Gastrocnemius medialis (tissue), 4 donors: Measurements from ENCODE around the gene ARL6IP1. TPM values are rescaled to one million over a fixed set of nuclear protein-coding genes. Genes with fewer than 3 reads are reported as not detected.
"Not testable (repeated sequence)": the region's sequence is repeated elsewhere in the genome, so short reads cannot be mapped to it uniquely, and the experiment has no call there.

Source experiments
- ATAC-seq, 2 donors: fragments of 150-250 bp; one replicate each; pipeline ENCODE4 v1.9.1; 2016
- DNase-seq, 2 donors: peaks; one replicate each; pipeline ENCODE4 v3.0.0-alpha.2; 2019
- H3K27ac ChIP-seq, 4 donors: fragments of 200-600 bp; sonication (generic); 1 replicate in 1 of 4; 2 replicates in 3 of 4; pipeline ENCODE4 v1.5.1; 2016 to 2018; ENCODE audit warnings: mild to moderate bottlenecking in 2 of 4, moderate library complexity in 1 of 4
- H3K27me3 ChIP-seq, 3 donors: fragments of 200-600 bp; sonication (generic) in 2 of 3; 1 replicate in 1 of 3; 2 replicates in 2 of 3; pipeline versions ENCODE4 v1.5.1 to v1.6.0; 2016 to 2019; ENCODE audit warnings: mild to moderate bottlenecking in 1 of 3, moderate library complexity in 1 of 3
- H3K36me3 ChIP-seq, 2 donors: fragments of 200-600 bp; sonication (generic) in 1 of 2; one replicate each; pipeline ENCODE4 v1.5.1; 2017 to 2018
- H3K4me1 ChIP-seq, 2 donors: fragments of 200-600 bp; sonication (generic) in 1 of 2; one replicate each; pipeline ENCODE4 v1.5.1; 2016 to 2017; ENCODE audit warnings: mild to moderate bottlenecking in 2 of 2
- H3K4me3 ChIP-seq, 4 donors: fragments of 200-600 bp; sonication (generic) in 3 of 4; 1 replicate in 1 of 4; 2 replicates in 3 of 4; pipeline ENCODE4 v1.5.1; 2016 to 2019; ENCODE audit warnings: mild to moderate bottlenecking in 2 of 4
- H3K9me3 ChIP-seq, 3 donors: fragments of 200-600 bp; sonication (generic) in 2 of 3; 1 replicate in 1 of 3; 2 replicates in 2 of 3; pipeline ENCODE4 v1.5.1; 2016 to 2019
- POLR2A ChIP-seq, 2 donors: fragments of 450-650 bp; IDR thresholded peaks; one replicate each; pipeline ENCODE4 v1.6.1; 2017; ENCODE audit warnings: antibody characterized with exemption in 2 of 2, mild to moderate bottlenecking in 2 of 2, moderate library complexity in 2 of 2
- in situ Hi-C, 4 donors: fragments of 200-750 bp; cut with MboI; loops; one replicate each; pipeline versions ENCODE4 v1.15.0 to v1.8.0; 2017; ENCODE audit warnings: low sequenced_read_pairs in 4 of 4
- intact Hi-C: fragments of 100-400 bp; cut with DNase I; formaldehyde crosslinking; loops from one replicate; pipeline ENCODE4 v1.15.1; 2023; ENCODE audit warnings: low total_unique reads
- total RNA-seq, 4 donors: library from RNA; depleted of rRNA; stranded (reverse); fragments of >200 nt; gene quantifications; one replicate each; pipeline versions ENCODE4 v1.1.0 to v1.2.3, GENCODE V29; 2016
- TF ChIP-seq, protein P1 (sequence below), 5 experiments: fragments of 450-650 bp in 3 of 5; fragments of 200-600 bp in 2 of 5; sonication (generic) in 2 of 5; IDR thresholded peaks in 4 of 5; conservative IDR thresholded peaks in 1 of 5; 1 replicate in 4 of 5; 2 replicates in 1 of 5; pipeline ENCODE4 v1.5.1; 2016 to 2019; ENCODE audit warnings: antibody characterized with exemption in 5 of 5, mild to moderate bottlenecking in 3 of 5, moderate library complexity in 3 of 5

Gene ARL6IP1
- total RNA-seq, 4 donors from 2014 or later = 25.2 to 40.5 (median 37.5) TPM

DNA sequence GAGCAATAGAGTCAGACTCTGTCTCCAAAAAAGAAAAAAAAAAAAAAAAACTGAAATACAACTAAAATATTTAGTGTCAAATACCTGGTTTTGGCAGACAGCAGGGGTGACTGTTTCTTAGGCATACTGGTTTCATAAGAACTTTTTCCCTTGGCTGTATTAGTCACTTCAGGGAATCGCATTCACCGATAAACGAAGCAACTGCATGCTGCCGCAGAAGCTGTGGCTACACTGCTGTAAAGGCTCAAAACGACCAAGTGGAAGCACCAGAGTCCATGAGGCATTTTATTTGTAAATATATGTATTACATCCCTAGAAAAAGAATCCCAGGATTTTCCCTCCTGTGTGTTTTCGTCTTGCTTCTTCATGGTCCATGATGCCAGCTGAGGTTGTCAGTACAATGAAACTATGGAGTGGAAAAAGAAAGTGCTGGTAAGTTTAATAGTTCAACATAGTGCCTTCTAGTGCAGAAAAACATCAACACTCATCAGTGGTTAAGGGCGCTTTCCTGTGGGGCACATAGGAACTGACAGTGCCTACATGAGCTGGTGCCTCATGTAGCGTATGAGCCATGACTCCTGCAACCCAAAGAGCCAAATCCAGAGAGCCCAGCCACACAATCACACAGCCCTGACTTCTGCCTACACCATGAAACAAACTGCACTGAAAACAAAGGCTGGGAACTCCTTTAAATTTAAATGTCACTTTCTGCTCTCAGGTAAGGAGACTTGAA, 18.5 kb downstream of the ARL6IP1 start:
- Histone ChIP-seq H3K27ac (peak overlapping the region; percentile 87 to 96 (median 90)), H3K36me3 (peaks cover 0 to 54% of the 10 kb centered on the region in 2 donors), H3K9me3 (no peaks in the 10 kb centered on the region), H3K4me3 (no peak overlapping the region), H3K27me3 (no peaks in the 10 kb centered on the region), H3K4me1 (peaks cover 43 to 53% of the 10 kb centered on the region in 2 donors)
- TF ChIP-seq, protein P1, sequence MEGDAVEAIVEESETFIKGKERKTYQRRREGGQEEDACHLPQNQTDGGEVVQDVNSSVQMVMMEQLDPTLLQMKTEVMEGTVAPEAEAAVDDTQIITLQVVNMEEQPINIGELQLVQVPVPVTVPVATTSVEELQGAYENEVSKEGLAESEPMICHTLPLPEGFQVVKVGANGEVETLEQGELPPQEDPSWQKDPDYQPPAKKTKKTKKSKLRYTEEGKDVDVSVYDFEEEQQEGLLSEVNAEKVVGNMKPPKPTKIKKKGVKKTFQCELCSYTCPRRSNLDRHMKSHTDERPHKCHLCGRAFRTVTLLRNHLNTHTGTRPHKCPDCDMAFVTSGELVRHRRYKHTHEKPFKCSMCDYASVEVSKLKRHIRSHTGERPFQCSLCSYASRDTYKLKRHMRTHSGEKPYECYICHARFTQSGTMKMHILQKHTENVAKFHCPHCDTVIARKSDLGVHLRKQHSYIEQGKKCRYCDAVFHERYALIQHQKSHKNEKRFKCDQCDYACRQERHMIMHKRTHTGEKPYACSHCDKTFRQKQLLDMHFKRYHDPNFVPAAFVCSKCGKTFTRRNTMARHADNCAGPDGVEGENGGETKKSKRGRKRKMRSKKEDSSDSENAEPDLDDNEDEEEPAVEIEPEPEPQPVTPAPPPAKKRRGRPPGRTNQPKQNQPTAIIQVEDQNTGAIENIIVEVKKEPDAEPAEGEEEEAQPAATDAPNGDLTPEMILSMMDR (IDR thresholded peaks at IDR 0.05 in 4 of 5, conservative IDR thresholded peaks at IDR 0.05 in 1 of 5) = no peak
- no peak for TF ChIP-seq POLR2A (IDR thresholded peaks at IDR 0.05)
- ATAC-seq (no peak), DNase-seq (no peak)
- in situ Hi-C loops = loop anchor here in 2 of 4 donors (25.0 kb wide), 2 partner anchors 279 to 729 kb away; partner anchors contain the start of genes CCP110 (in 1 of the 2), COQ7 (in 1 of the 2) and GDE1 (in 1 of the 2)
- intact Hi-C loops = no loop called here

DNA sequence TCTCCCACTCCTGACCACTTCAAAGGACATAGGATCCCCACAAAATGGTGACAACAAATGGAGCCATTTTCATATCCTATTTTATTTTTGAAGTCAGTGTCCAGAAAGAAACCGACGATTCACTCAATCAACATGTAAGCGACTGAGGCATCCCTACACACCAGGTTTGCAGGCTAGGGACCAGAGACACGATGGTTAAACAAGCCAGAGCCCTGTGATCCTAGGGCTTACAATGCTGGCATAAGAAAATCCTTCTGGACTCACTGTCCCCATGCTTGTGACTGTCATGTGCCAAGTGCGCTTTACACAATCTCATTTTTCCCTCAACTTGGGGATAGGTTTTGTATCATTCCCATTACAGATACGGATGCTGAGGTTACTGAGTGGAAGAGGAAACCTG, 20.1 kb downstream of the ARL6IP1 start:
- in situ Hi-C loops = loop anchor here in 2 of 4 donors (25.0 kb wide), 2 partner anchors 281 to 731 kb away; partner anchors contain the start of genes CCP110 (in 1 of the 2), COQ7 (in 1 of the 2) and GDE1 (in 1 of the 2)
- ATAC-seq = peak; percentile 57 to 79
- H3K4me1 ChIP-seq = peaks cover 28 to 37% of the 10 kb centered on the region in 2 donors
- H3K4me3 ChIP-seq, H3K27me3 ChIP-seq, DNase-seq, intact Hi-C loops, H3K9me3 ChIP-seq: not testable (repeated sequence)
- H3K27ac ChIP-seq = peak overlapping the region; percentile 41 to 70 (median 62)
- peaks cover 0 to 40% of the 10 kb centered on the region in 2 donors for H3K36me3 ChIP-seq

DNA sequence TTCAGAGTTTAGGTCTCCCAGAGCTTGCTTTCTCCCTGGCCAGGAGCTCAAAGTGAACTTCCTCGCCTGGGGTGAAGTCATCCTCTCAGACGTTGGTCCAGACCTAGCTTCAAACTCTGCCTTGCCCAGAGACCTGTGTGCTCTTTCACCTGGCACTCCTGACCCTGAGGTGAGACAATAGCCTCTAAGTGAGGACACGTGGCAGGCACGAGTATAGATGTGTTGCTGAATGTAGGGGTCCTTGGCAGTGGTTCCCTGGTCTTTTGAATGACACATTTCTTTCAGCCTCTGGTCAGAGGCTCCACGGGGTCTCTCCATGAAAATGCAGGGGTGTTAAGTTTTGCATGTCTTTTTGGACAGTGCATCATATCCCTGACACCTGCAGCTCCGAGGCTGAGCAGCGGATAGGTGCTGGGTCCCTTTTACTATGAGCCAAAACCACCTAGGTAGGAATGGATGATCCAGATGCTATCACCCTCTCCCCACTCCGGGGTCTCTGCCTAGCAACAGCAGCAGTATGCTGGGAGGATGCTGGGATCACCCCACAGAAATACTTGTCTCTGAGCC, 20.8 kb downstream of the ARL6IP1 start:
- intact Hi-C loops = not testable (repeated sequence)

DNA sequence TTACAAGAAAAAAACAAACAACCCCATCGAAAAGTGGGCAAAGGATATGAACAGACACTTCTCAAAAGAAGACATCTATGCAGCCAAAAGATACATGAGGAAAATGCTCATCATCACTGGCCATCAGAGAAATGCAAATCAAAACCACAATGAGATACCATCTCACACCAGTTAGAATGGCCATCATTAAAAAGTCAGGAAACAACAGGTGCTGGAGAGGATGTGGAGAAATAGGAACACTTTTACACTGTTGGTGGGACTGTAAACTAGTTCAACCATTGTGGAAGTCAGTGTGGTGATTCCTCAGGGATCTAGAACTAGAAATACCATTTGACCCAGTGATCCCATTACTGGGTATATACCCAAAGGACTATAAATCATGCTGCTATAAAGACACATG, 23.7 kb downstream of the ARL6IP1 start:
- in situ Hi-C loops = loop anchor here in 2 of 4 donors (25.0 kb wide), 2 partner anchors 285 to 735 kb away; partner anchors contain the start of genes CCP110 (in 1 of the 2), COQ7 (in 1 of the 2) and GDE1 (in 1 of the 2)
- H3K27ac ChIP-seq, H3K4me3 ChIP-seq, DNase-seq, H3K36me3 ChIP-seq, H3K9me3 ChIP-seq, H3K27me3 ChIP-seq, intact Hi-C loops, H3K4me1 ChIP-seq, ATAC-seq: not testable (repeated sequence)

More for the DNA sequence above, 20.8 kb downstream of the ARL6IP1 start:
- not testable (repeated sequence) for H3K27me3 ChIP-seq, H3K4me3 ChIP-seq, DNase-seq, H3K9me3 ChIP-seq
- in situ Hi-C loops = loop anchor here in 2 of 4 donors (25.0 kb wide), 2 partner anchors 282 to 732 kb away; partner anchors contain the start of genes CCP110 (in 1 of the 2), COQ7 (in 1 of the 2) and GDE1 (in 1 of the 2)
- peak overlapping the region; percentile 62 to 74 (median 68) for H3K27ac ChIP-seq
- peaks cover 21 to 30% of the 10 kb centered on the region in 2 donors for H3K4me1 ChIP-seq
- ATAC-seq = peak in 1 of 2 donors; percentile 12
- peaks cover 0 to 33% of the 10 kb centered on the region in 2 donors for H3K36me3 ChIP-seq

DNA sequence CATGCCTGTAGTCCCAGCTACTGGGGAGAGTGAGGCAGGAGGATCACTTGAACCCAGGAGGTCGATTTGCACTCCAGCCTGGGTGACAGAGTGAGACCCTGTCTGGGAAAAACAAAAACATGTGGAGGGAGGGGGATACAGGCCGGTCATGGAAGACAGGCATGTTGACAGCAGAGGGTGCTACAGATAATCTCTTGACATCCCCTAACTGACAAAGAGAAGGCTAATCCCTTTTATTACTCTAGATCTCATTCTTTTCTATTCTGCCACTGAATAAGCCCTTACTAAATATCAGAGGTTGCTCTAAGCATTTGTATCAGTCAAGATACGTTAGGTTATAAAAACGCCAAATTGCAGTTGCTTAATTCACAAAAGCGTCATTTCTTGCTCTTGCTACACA, 25.0 kb downstream of the ARL6IP1 start:
- H3K27ac ChIP-seq, intact Hi-C loops, ATAC-seq, H3K9me3 ChIP-seq, H3K27me3 ChIP-seq, DNase-seq, H3K36me3 ChIP-seq, H3K4me1 ChIP-seq, H3K4me3 ChIP-seq: not testable (repeated sequence)
- in situ Hi-C loops = loop anchor here in 2 of 4 donors (25.0 kb wide), 2 partner anchors 286 to 736 kb away; partner anchors contain the start of genes CCP110 (in 1 of the 2), COQ7 (in 1 of the 2) and GDE1 (in 1 of the 2)

DNA sequence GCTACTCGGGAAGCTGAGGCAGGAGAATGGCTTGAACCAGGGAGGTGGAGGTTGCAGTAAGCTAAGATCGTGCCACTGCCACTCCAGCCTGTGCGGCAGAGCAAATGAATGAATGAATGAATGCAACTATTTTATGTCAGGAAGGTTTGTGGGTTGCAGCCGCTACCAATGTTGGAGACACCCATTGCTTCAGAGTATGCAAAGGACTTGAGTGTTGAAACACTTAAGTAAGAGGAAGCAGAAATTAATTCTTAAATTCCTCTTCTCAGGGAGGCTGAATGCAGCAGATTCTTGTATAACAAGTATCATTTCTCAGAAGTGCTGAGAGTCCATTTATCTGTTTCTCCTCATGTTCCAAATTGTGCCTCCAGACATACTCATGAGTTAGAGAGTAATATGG, 26.7 kb downstream of the ARL6IP1 start:
- in situ Hi-C loops = loop anchor here in 2 of 4 donors (25.0 kb wide), 2 partner anchors 288 to 738 kb away; partner anchors contain the start of genes CCP110 (in 1 of the 2), COQ7 (in 1 of the 2) and GDE1 (in 1 of the 2)
- H3K27me3 ChIP-seq, H3K27ac ChIP-seq, H3K4me3 ChIP-seq, H3K9me3 ChIP-seq, ATAC-seq, H3K36me3 ChIP-seq, intact Hi-C loops, H3K4me1 ChIP-seq, DNase-seq: not testable (repeated sequence)

DNA sequence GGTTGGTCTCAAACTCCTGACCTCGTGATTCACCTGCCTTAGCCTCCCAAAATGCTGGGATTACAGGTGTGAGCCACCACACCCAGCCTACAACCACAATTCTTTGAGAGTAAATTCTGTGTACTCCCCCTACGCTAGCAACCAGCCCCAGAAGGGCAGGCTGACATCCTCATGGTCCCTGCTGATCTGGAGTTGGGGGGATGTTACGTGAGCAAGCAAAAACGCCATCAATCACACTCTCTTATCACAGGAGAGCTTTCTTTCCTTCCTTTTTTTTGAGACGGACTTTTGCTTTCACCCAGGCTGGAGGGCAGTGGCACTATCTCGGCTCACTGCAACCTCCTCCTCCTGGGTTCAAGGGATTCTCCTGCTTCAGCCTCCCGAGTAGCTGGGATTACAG, 29.2 kb downstream of the ARL6IP1 start:
- H3K27ac ChIP-seq, H3K36me3 ChIP-seq, H3K4me3 ChIP-seq, DNase-seq, ATAC-seq, H3K27me3 ChIP-seq, in situ Hi-C loops, H3K4me1 ChIP-seq, intact Hi-C loops, H3K9me3 ChIP-seq: not testable (repeated sequence)

DNA sequence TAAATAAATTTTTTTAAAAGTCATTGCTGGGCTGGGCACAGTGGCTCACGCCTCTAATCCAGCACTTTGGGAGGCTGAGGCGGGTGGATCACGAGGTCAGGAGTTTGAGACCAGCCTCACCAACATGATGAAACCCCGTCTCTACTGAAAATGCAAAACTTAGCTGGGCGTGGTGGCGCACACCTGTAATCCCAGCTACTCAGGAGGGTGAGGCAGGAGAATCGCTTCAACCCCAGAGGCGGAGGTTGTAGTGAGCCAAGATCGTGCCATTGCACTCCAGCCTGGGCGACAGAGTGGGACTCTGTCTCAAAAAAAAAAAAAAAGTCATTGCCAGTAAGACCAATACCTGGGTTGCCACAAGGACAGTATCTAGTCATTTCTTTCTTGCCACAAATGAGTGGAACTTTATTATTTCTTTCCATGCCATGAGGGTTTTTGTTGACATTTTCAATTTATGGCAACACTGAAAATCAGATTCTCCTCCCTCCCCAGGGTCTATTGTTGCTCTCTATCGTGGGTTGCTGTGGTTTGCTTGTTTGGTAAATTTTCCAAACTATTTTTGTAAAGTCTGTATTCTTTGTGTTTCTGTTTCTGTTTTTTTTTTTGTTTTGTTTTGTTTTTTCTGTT, 30.9 kb downstream of the ARL6IP1 start:
- H3K27me3 ChIP-seq, H3K27ac ChIP-seq, H3K36me3 ChIP-seq, H3K4me1 ChIP-seq, ATAC-seq, H3K4me3 ChIP-seq, H3K9me3 ChIP-seq, intact Hi-C loops, DNase-seq, in situ Hi-C loops: not testable (repeated sequence)

DNA sequence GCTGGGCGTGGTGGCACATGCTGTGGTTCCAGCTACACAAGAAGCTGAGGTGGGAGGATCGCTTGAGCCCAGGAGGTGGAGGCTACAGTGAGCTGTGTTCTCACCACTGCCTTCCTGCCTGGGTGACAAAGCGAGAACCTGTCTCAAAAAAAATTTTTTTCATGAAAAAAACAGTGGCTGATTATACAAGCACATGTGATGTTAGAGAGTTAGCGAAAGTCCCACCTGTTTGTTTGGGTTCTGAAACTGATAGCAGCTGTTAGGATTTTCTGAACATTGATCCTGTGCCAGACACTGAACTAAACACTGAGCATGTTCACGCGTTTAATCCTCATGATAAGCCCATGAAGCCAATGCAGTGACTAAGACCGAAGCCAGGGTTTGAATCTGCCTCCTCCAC, 34.1 kb downstream of the ARL6IP1 start:
- ATAC-seq, DNase-seq, in situ Hi-C loops, H3K27me3 ChIP-seq, H3K36me3 ChIP-seq, H3K9me3 ChIP-seq, H3K4me3 ChIP-seq, H3K4me1 ChIP-seq, H3K27ac ChIP-seq, intact Hi-C loops: not testable (repeated sequence)

DNA sequence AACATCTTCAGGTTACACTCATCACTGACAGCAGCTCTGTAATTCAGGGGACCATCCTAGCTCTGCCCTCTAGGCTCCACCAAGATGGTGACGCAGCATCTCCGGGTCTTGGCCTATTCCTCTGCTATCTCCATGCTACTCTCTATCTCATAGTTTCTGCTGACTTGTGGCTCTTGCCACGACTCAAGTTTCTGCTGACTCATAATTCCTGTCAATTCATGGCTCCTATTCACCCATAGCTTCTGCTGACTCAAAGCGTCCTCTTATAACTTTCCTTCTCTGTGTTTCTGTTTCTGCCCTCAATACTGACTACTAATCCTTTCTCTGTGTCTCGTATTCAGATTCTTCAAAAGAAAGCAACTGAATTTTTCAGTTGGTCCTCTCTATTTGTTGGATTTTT, 38.6 kb downstream of the ARL6IP1 start:
- H3K27ac ChIP-seq, DNase-seq, H3K4me1 ChIP-seq, H3K27me3 ChIP-seq, H3K36me3 ChIP-seq, in situ Hi-C loops, H3K4me3 ChIP-seq, intact Hi-C loops, H3K9me3 ChIP-seq: not testable (repeated sequence)
- ATAC-seq = peak; percentile 72 to 87
